Activated naive CD8-positive, alpha-beta T cell treated with anti-CD3 and anti-CD28 coated beads, Interleukin-2, amount 10 ng/mL, durations not matched to agents 7 days and 5 days (primary cell): ENCODE measurements around the gene IGF2. TPM values are rescaled to one million over a fixed set of nuclear protein-coding genes. Genes with fewer than 3 reads are reported as not detected.
A peak's percentile ranks its signal among the peaks of the same experiment; 100 is the strongest.

Source experiments
- ATAC-seq: fragments of 150-1000 bp; cut with Tn5 transposase; one replicate; pipeline ENCODE4 v1.10.0; 2021; ENCODE audit warnings: low read depth, moderate library complexity
- POLR2A ChIA-PET: fragments of 350-600 bp; sonication (Branson Sonifier 250); formaldehyde crosslinking; loops from one replicate; lab custom pipeline; 2021; ENCODE audit warnings: antibody characterized with exemption; lab: Charles Lee
- DNase-seq: peaks from one replicate; pipeline ENCODE4 v3.0.0; 2021
- H3K27ac Mint-ChIP-seq: one replicate; pipeline ENCODE4 v1.8.0; 2022; ENCODE audit warnings: mild to moderate bottlenecking, mixed read lengths
- H3K27me3 Mint-ChIP-seq: one replicate; pipeline ENCODE4 v1.8.0; 2022; ENCODE audit warnings: mild to moderate bottlenecking, moderate library complexity, mixed read lengths
- H3K36me3 Mint-ChIP-seq: one replicate; pipeline ENCODE4 v1.8.0; 2021; ENCODE audit warnings: mild to moderate bottlenecking, mixed read lengths
- H3K4me1 Mint-ChIP-seq: one replicate; pipeline ENCODE4 v1.8.0; 2021; ENCODE audit warnings: mixed read lengths
- H3K4me3 Mint-ChIP-seq: one replicate; pipeline ENCODE4 v1.8.0; 2022; ENCODE audit warnings: mild to moderate bottlenecking, moderate library complexity, mixed read lengths
- H3K9me3 Mint-ChIP-seq: one replicate; pipeline ENCODE4 v1.8.0; 2021; ENCODE audit warnings: mixed read lengths
- total RNA-seq, 2 experiments: library from RNA; stranded (reverse); gene quantifications; one replicate each; pipeline ENCODE4 v1.2.3, GENCODE V29; 2021

The IGF2 gene
- total RNA-seq, 2 experiments from 2014 or later: not detected

DNA sequence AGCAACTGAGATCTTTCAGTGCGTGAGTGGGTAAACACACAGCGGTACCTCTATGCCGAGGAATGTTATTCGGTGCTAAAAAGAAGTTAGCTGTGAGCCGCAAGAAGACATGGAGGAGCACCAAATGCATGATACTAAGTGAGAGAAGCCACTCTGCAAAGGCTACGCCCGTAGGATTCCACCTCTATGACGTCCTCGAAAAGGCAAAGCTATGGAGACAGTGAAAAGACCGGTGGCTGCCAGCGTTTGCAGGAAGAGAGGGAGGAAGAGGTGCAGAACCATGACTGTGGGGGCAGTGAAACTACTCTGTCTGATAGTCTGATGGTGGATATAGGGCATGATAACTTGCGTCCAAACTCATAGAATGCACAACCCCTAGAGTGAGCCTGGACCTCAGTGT lies 28.7 kb downstream of the IGF2 start:
- Mint-ChIP-seq H3K27me3 (peaks cover 3% of the 10 kb centered on the region), H3K27ac (no peak overlapping the region), H3K36me3 (no peaks in the 10 kb centered on the region), H3K9me3 (no peaks in the 10 kb centered on the region), H3K4me1 (no peaks in the 10 kb centered on the region), H3K4me3 (no peak overlapping the region)
- no peak for ATAC-seq
- DNase-seq: no peak
- POLR2A ChIA-PET: no interaction called here

DNA sequence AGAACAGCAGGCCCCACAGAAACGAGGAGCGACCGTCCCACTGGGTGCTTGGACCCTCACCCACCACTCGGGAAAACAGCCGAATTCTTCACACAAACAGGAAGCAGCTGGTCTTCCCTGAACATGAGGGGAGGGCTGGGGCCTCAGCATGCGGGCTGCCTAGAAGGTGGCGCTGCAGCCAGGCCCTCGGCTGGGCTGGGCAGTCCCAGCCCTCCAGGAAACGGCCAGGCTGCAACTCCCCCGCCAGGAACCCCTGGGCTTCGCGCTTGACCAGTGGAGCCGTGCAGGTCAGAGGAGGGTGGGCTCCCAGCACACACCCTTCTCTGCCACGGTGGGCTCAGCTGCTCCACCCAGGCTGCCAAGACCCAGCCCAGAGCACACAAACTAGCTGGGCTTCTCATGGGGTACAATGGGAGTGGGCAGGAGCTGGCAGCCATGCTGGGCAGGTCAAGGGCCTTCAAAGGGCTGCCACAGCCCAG lies 29.6 kb downstream of the IGF2 start:
- ATAC-seq (no peak), DNase-seq (no peak)
- peaks cover 3% of the 10 kb centered on the region for H3K27me3 Mint-ChIP-seq

DNA sequence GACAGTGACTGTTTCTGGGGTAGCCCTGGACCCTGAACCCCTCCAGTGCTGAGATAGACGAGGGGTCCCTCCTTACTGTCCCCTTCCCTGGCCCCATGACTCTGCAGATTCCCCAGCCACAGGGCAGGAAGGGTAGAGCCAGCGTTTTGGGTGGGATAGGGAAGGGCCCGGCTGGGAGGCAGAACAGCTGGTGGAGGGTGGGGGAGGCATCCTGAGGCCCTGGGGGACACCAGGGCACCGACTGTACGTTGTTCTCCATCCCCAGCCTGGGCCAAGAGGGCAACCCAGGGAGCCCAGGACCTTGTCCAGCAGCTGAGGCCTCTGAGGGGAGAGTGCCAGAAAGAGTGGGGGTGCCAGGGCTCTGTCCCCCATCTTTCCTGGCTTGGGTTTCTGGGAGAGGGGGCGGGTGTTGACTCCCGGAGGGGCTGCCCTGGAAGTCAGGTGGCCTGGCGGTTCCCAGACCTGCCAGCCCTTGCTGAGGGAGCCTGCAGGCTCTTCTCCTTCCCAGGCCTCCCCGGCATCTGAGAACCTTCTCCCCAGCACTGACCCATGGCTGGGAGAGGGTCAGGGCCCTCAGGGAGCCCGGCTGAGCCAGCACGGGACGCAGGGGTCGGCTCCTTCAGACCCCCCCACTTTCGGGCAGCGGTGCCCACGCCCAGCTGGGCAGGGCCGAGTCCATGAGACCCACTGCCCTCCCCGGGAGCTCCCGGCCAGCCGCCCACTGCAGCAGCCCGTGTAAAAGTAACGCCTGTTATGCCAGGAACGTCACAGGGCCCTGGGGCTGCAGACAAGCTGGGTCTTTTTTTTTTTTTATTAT lies 30.3 kb downstream of the IGF2 start:
- no peak for ATAC-seq
- Mint-ChIP-seq H3K36me3 (no peaks in the 10 kb centered on the region), H3K27me3 (peaks cover 3% of the 10 kb centered on the region), H3K4me1 (no peaks in the 10 kb centered on the region), H3K4me3 (no peak overlapping the region), H3K27ac (no peak overlapping the region), H3K9me3 (no peaks in the 10 kb centered on the region)
- no peak for DNase-seq
- POLR2A ChIA-PET: no interaction called here

More for the DNA sequence above, 29.6 kb downstream of the IGF2 start:
- Mint-ChIP-seq H3K4me3 (no peak overlapping the region), H3K36me3 (no peaks in the 10 kb centered on the region), H3K27ac (no peak overlapping the region), H3K9me3 (no peaks in the 10 kb centered on the region), H3K4me1 (no peaks in the 10 kb centered on the region)
- POLR2A ChIA-PET: no interaction called here

DNA sequence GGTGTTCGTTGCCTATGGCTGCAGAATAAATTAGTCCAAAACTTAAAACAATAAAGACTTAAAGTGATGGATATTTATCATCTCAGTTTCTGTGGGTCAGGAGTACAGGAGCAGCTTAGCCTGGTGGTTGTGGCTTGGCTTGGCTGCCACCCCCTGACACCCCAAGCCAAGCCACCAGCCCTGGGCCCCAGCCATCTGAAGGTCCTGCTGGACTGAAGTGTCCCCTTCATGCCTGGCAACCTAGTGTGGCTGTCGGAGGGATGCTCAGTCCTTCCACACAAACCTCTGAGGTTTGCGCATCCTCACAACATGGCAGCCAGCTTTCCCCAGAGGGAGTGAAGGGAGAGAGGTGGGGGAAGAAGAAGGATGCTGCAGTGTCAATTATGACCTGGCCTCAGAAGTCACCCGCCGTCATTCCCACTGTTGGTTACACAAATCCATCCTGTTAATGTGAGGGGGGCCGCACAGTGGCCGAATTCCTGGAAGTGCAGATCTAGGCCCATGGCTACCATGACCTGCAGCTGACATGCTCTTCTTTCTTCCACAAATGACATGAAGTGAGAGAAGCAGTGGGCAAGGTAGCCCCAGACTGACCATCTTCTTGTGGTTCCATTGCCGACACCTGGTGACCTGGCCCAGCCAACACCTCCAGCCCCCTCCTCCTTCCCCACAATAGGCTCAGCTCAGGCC lies 31.1 kb downstream of the IGF2 start:
- ATAC-seq: no peak
- no peaks in the 10 kb centered on the region for H3K4me1 Mint-ChIP-seq
- H3K27me3 Mint-ChIP-seq: peaks cover 4% of the 10 kb centered on the region
- no peaks in the 10 kb centered on the region for H3K9me3 Mint-ChIP-seq
- no peak for DNase-seq
- POLR2A ChIA-PET: no interaction called here
- H3K27ac Mint-ChIP-seq: no peak overlapping the region
- no peaks in the 10 kb centered on the region for H3K36me3 Mint-ChIP-seq
- H3K4me3 Mint-ChIP-seq: no peak overlapping the region

DNA sequence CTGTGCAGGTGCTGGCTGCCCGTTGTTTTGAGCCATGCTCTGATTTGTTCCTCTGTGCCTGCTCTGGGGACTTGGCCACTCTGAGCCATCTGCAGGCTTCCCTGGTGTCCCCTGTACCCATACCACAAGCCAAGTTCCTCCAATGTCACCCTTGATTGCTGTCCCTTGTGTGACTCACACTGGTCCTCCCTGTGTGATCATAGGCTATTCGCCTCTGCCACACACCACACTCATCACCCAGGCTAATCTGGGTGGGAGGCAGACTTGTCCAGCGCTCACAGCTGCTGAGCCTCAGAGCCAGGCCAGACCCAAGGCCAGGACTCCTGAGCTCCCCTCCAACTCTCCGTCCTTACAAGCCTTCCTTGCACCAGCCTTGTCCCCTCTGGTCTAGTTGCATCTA lies 31.7 kb downstream of the IGF2 start:
- POLR2A ChIA-PET: no interaction called here
- no peaks in the 10 kb centered on the region for H3K36me3 Mint-ChIP-seq
- H3K4me3 Mint-ChIP-seq: no peak overlapping the region
- no peak for ATAC-seq
- H3K4me1 Mint-ChIP-seq: no peaks in the 10 kb centered on the region
- no peak overlapping the region for H3K27ac Mint-ChIP-seq
- no peaks in the 10 kb centered on the region for H3K9me3 Mint-ChIP-seq
- no peak for DNase-seq
- H3K27me3 Mint-ChIP-seq: peaks cover 6% of the 10 kb centered on the region

DNA sequence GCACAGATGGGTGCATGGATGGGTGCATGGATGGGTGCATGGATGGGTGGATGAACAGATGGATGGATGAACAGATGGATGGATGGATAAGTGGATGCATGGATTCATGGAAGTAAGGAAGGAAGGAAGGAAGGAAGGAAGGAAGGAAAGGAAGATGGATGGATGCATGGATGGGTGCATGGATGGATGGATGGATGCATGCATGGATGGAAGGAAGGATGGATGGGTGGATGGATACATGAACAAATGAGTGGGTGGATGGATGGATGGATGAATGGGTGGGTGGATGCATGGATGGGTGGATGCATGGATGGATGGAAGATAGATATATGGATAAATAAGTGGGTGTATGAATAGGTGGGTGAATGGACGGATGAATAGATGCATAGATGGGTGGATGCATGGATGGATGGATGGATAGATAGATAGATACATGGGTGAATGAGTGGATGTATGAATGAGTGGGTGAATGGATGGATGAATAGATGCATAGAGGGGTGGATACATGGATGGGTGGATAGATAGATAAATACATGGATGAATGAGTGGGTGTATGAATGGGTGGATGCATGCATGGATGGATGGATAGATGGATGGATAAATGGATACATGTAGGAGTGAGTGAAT lies 32.5 kb downstream of the IGF2 start:
- Mint-ChIP-seq H3K4me3 (no peak overlapping the region), H3K4me1 (peaks cover 2% of the 10 kb centered on the region), H3K27me3 (peaks cover 6% of the 10 kb centered on the region), H3K9me3 (no peaks in the 10 kb centered on the region), H3K27ac (no peak overlapping the region), H3K36me3 (no peaks in the 10 kb centered on the region)
- no peak for ATAC-seq
- no peak for DNase-seq
- POLR2A ChIA-PET: no interaction called here

DNA sequence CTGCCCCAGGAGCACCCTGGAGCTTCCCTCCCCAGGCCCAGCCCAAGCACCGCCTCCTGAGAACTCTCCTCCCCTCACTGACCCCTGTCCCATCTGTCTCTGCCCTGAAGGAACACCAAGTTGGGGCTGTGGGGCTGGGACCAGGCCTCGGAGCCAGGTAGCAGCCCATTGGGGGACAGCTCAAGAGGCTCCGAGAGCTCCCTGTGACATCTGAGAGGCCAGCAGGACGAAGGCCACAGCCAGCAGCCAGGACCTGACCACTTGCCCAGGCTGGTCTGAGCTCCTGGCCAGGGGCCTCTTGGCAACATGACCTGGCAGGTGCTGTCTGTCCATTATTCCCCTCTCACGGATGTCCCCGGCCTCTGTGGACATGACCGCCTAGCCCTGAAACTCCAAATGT lies 33.7 kb downstream of the IGF2 start:
- H3K27me3 Mint-ChIP-seq: peaks cover 6% of the 10 kb centered on the region
- peaks cover 2% of the 10 kb centered on the region for H3K4me1 Mint-ChIP-seq
- DNase-seq: no peak
- no peak overlapping the region for H3K27ac Mint-ChIP-seq
- POLR2A ChIA-PET: no interaction called here
- H3K36me3 Mint-ChIP-seq: no peaks in the 10 kb centered on the region
- no peak for ATAC-seq
- no peak overlapping the region for H3K4me3 Mint-ChIP-seq
- H3K9me3 Mint-ChIP-seq: no peaks in the 10 kb centered on the region

DNA sequence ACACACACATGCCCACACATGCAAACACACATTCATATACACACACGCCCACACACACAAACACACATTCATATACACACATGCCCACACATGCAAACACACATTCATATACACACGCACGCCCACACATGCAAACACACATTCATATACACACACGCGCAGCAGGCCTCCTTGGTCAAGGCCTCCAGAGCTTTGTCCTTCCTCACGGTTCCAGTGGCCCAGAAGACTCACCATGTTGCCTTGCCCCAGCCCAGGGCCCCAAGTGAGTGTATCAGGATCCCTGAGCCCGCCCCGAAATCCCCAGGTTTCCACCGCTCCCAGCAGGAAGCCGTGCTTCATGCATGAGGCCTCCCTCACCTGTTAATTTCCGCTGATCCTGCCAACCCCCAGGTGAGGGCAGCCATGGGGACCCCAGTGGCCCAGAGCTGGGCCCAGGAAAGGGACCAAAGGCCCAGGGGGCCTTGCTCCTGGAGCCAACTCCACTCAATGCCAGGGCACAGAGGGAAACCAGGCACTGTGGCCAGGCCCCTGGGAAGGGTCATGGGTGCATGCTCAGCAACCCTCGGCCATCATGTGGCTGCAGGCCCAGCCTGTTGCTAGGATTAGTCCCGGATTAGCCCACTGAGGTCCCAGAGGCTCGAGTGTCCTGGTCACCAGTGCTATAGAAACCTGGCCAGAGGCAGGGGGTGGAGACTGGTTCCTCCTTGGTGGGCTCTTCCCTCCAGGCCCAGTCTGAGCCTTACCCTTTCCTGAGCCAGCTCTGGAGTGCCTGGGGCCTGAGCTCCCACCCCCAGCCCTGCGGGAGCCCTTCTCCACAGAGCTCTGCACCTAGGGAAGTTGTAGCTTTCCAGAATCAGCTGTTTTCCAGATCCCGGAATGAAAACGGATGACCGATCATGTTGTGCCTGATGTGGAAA lies 34.4 kb downstream of the IGF2 start:
- H3K27me3 Mint-ChIP-seq: peaks cover 3% of the 10 kb centered on the region
- H3K4me3 Mint-ChIP-seq: no peak overlapping the region
- DNase-seq (no peak), ATAC-seq (no peak)
- H3K4me1 Mint-ChIP-seq: peaks cover 3% of the 10 kb centered on the region
- H3K9me3 Mint-ChIP-seq: no peaks in the 10 kb centered on the region
- H3K27ac Mint-ChIP-seq: no peak overlapping the region
- POLR2A ChIA-PET: no interaction called here
- H3K36me3 Mint-ChIP-seq: no peaks in the 10 kb centered on the region

DNA sequence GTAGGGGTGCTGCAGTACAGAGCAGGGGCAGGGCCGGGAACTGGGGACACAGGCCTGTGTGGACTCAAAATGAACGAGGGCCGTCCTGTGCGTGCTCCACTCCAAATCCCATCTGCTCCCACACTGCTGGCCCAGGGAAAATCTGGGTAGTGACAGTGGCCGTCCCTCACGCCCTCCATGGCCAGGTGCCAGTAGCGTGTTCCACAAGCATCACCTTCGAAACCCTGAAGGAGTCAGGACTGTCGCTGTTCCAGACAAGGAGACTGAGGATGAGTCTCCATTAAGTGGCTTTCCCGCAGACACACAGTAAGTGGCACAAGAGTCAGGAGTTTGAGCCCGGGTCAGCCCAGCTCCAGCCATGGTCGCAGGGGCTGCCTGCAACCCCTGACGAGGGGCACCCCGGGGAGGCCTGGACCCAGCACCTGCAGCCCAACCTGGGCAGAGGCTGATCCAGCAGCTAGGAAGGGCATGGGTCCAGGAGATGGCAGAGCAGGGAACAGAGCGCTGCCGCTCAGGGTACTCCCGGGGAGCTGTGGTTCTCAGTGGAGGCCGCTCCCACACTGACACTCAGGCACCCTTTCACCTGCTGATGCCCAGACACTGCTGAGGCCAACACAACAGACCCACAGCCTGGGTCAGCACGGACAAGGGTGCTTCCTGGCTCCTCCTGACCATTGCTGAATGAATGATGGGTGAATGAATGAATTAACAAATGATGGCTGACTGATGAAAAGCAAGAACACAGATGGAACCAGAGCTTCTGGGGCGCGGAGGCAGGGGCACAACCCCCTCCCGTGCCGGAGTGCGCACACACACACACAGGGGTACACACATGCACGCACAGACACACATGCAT lies 35.3 kb downstream of the IGF2 start:
- POLR2A ChIA-PET: no interaction called here
- Mint-ChIP-seq H3K9me3 (no peaks in the 10 kb centered on the region), H3K36me3 (no peaks in the 10 kb centered on the region), H3K27ac (no peak overlapping the region), H3K4me3 (no peak overlapping the region), H3K4me1 (peaks cover 3% of the 10 kb centered on the region), H3K27me3 (peaks cover 3% of the 10 kb centered on the region)
- DNase-seq (peak; percentile 23), ATAC-seq (no peak)

DNA sequence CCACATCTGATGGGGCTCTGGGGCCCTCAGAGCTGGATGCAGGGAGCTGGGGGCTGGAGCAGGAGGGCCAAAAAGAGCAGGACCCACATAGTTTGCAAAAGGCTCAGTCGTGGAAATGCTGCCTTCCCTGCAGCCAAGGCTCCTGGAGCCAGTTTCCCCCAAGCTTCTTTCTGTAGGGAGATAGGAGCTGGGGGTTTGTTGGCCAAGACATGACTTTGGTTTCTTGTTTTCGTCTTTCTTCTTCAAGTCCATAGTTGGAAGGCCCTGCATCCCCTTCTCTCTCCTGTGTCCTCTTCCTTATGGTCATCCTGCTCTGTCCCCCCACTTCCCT lies 36.3 kb downstream of the IGF2 start:
- H3K27ac Mint-ChIP-seq: no peak overlapping the region
- H3K36me3 Mint-ChIP-seq: no peaks in the 10 kb centered on the region
- no peaks in the 10 kb centered on the region for H3K9me3 Mint-ChIP-seq
- H3K27me3 Mint-ChIP-seq: peaks cover 3% of the 10 kb centered on the region
- no peak overlapping the region for H3K4me3 Mint-ChIP-seq
- peaks cover 3% of the 10 kb centered on the region for H3K4me1 Mint-ChIP-seq
- no peak for ATAC-seq
- POLR2A ChIA-PET: no interaction called here
- no peak for DNase-seq

DNA sequence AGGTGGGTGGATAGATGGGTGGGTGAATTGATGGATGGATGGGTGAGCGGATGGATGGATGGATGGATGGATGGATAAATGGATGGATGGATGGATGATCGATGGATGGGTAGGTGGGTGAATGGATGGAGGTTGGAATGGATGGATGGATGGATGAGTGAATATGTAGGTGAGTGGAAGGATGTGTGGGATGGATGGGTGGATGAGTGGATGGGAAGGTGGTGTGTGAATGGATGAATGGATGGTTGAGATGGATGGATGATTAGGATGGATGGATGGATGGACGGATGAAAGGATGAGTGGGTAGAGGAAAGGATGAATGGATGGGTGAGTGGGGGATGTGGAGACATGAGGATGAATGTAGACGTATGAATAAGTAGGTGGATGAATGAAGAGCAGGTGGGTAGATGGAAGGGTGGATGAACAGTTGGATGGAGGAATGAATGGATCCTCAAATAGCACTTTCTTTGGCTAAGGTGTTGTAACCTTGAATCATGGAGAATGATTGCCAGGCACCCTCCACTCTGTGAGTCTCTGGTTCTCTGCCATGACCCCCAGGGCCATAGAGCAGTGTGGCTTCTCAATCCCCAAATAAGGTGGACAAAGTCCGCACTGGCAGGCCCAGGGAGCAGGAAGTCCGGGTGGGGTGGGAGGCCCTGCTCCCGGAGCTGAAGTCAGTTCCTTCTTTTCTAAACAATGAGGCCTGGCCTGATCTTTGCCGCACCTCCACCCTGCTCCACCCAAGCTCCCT lies 36.9 kb downstream of the IGF2 start:
- H3K4me1 Mint-ChIP-seq: peaks cover 3% of the 10 kb centered on the region
- no peak for ATAC-seq
- DNase-seq: no peak
- POLR2A ChIA-PET: no interaction called here
- peaks cover 3% of the 10 kb centered on the region for H3K27me3 Mint-ChIP-seq
- no peak overlapping the region for H3K27ac Mint-ChIP-seq
- H3K4me3 Mint-ChIP-seq: no peak overlapping the region
- no peaks in the 10 kb centered on the region for H3K36me3 Mint-ChIP-seq
- H3K9me3 Mint-ChIP-seq: no peaks in the 10 kb centered on the region

DNA sequence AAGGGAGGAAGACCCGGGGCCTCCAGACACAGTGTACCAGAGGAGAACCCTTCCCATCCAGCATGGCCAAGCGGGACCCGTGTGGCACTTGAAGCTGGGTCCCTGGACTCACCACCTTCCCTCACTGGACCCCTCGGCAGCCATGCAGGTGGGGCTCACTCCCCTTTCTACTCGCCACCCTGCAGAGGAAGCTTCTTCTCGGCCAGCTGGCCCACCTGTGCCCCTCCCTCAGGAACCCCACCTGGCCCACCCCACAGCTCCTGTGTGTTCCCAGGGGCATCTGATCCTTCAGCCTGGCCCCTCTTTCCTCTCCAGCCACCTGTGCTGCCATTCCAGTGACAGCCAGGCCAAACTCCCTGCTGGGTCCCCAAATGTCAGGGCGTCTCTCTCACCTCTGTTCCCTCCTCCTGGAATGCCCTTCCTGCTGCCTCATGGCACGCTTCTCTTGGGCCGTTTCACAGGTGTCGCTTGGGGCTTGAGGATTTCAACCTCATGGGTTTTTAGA lies 38.0 kb downstream of the IGF2 start:
- Mint-ChIP-seq H3K27me3 (peaks cover 3% of the 10 kb centered on the region), H3K36me3 (no peaks in the 10 kb centered on the region), H3K27ac (no peak overlapping the region), H3K9me3 (no peaks in the 10 kb centered on the region), H3K4me3 (no peak overlapping the region), H3K4me1 (peaks cover 3% of the 10 kb centered on the region)
- POLR2A ChIA-PET: no interaction called here
- no peak for DNase-seq
- ATAC-seq: no peak
